Measurements from ENCODE around the gene TET3. TPM values are rescaled to one million over a fixed set of nuclear protein-coding genes. Genes with fewer than 3 reads are reported as not detected.

The TET3 gene
- total RNA-seq, 4 donors from 2014 or later, result 1.3 to 12.0 (median 7.8) TPM

DNA sequence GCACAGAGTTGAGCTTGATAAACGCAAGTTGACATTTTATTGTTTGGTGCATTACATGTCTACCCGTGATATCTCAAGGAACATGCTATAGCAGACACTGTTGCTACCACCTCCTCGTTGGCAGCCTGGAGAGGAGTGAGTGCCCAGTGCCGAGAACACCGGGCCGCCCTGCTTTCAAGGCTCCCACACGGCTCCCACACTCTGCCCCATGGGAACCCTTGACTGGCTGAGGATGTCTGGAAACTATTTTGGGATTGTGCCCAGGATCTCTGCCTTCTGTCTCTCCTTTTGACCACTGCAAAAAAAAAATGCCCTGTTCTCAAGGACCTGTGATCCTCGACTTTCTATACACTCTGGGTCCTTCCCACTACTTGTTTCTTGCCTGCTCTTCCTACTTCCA lies 21.1 kb downstream of the TET3 start:
- H3K36me3 ChIP-seq, result no peaks in the 10 kb centered on the region
- H3K4me1 ChIP-seq, result peaks cover 0 to 32% of the 10 kb centered on the region in 2 donors
- H3K27me3 ChIP-seq, result no peaks in the 10 kb centered on the region
- intact Hi-C loops (cut with DNase I; ENCODE audit: low total_unique reads), result loop anchor here (10.0 kb wide), 1 partner anchor 71 kb away; no protein-coding TSS in a partner anchor
- no peaks in the 10 kb centered on the region for H3K9me3 ChIP-seq
- DNase-seq, result no peak
- H3K27ac ChIP-seq, result no peak overlapping the region
- TF ChIP-seq CTCF (IDR thresholded peaks at IDR 0.05) (no peak), POLR2A (IDR thresholded peaks at IDR 0.05) (no peak)
- H3K4me3 ChIP-seq, result no peak overlapping the region

DNA sequence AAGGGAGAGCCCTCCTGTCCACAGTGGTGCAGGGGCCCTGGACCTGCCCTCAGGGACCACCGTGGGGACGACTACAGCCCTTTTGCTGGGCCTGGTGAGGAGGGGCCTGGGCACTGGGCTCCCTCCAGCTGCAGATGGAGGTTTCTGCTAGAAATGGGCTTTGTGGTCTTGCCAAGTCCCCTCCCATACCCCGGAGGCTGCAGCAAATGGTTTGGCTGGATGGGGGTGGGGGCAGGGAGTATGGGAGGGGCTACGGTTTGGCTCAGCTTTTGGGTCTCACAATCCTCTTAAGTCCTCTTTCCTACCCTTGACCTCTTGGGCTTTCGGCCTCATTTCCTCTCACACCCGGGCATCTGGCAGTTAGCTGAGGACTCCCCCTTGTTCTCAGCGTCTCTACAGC lies 21.7 kb downstream of the TET3 start:
- intact Hi-C loops (cut with DNase I; ENCODE audit: low total_unique reads), result loop anchor here (10.0 kb wide), 1 partner anchor 72 kb away; no protein-coding TSS in a partner anchor
- no peak for DNase-seq
- Histone ChIP-seq H3K4me3 (no peak overlapping the region), H3K9me3 (no peaks in the 10 kb centered on the region), H3K27ac (no peak overlapping the region), H3K27me3 (no peaks in the 10 kb centered on the region), H3K36me3 (no peaks in the 10 kb centered on the region), H3K4me1 (peaks cover 0 to 32% of the 10 kb centered on the region in 2 donors)
- TF ChIP-seq CTCF (IDR thresholded peaks at IDR 0.05) (no peak), POLR2A (IDR thresholded peaks at IDR 0.05) (no peak)

DNA sequence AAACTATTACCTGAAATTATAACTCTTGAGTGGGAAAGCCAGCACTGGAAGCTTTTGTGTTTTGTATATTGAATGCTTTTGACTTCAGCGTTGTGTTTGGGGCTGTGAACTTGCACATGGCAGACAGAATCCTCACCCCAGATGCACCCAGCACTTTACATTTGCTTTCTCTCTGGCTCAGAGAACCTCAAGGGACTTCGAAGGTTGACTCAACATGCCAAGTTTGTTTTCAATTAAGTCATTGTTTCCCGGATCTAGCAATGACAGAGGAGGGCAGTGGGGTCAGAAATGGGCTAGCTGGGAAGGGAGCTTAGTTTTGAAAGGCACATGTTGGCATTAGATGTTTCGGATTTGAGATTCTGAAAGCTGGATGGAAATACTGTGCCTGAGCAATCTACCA lies 22.4 kb downstream of the TET3 start:
- H3K4me1 ChIP-seq, result peaks cover 0 to 32% of the 10 kb centered on the region in 2 donors
- intact Hi-C loops (cut with DNase I; ENCODE audit: low total_unique reads), result loop anchor here (10.0 kb wide), 1 partner anchor 72 kb away; no protein-coding TSS in a partner anchor
- H3K4me3 ChIP-seq, result no peak overlapping the region

DNA sequence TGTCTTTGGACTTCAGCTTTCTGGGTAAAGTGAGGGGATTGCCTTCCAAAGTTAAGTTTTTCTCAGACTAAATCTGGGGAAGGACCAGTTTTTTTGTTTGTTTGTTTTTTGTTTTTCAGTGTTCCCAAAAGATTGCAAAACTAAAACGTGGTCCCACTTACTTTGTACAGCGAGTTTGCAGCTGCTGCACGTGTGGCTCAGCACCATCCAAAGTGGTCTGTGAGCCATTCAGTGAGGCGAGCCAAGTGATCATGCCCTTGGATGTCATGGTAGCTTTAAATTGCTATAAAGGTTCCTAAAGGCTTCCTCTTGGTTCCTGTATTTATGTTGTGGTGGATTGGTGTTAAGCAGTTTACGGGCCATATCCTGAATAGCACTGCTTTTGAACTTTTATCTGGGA lies 23.0 kb downstream of the TET3 start:
- no peaks in the 10 kb centered on the region for H3K27me3 ChIP-seq
- DNase-seq, result no peak
- H3K27ac ChIP-seq, result no peak overlapping the region
- intact Hi-C loops (cut with DNase I; ENCODE audit: low total_unique reads), result loop anchor here (10.0 kb wide), 1 partner anchor 73 kb away; no protein-coding TSS in a partner anchor
- H3K9me3 ChIP-seq, result no peaks in the 10 kb centered on the region
- peaks cover 0 to 32% of the 10 kb centered on the region in 2 donors for H3K4me1 ChIP-seq
- no peaks in the 10 kb centered on the region for H3K36me3 ChIP-seq
- TF ChIP-seq CTCF (IDR thresholded peaks at IDR 0.05) (no peak), POLR2A (IDR thresholded peaks at IDR 0.05) (no peak)
- no peak overlapping the region for H3K4me3 ChIP-seq

More for the DNA sequence above, 22.4 kb downstream of the TET3 start:
- Histone ChIP-seq H3K27me3 (no peaks in the 10 kb centered on the region), H3K9me3 (no peaks in the 10 kb centered on the region), H3K36me3 (no peaks in the 10 kb centered on the region), H3K27ac (no peak overlapping the region)
- TF ChIP-seq CTCF (IDR thresholded peaks at IDR 0.05), result no peak
- no peak for TF ChIP-seq POLR2A (IDR thresholded peaks at IDR 0.05)
- DNase-seq, result no peak

DNA sequence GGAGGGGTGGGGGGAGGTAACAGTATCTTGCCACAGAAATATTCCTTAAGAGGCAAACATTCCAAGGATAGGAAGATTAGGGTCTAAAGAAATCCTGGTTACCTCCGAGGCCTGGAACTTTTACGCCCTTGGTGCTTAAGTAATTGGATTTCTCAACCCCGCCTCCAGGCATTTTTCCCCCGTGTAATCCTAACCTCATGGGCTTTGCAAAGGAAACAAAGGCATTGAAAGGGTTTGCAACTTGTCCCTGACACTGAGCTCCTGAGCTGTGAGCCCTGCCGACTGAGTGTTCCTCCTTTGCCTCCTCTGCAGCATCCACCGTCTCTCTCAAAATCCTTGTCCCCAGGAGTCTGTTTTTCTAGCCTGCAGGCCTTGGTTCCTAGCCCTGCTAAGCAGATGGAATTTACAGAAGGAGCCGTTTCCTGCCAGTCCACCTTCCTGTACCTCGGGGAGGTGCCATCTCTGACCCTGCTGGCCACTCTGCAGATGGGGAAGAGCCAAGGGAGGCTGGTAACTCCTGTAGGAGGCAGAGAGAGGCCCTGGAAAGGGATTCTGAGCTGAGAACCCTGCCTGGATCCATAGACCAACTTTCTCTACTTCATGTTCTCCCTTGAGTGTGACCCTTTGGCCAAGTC lies 24.2 kb downstream of the TET3 start:
- H3K4me3 ChIP-seq, result no peak overlapping the region
- DNase-seq, result no peak
- H3K9me3 ChIP-seq, result no peaks in the 10 kb centered on the region
- no peak overlapping the region for H3K27ac ChIP-seq
- H3K27me3 ChIP-seq, result no peaks in the 10 kb centered on the region
- H3K4me1 ChIP-seq, result peaks cover 0 to 27% of the 10 kb centered on the region in 2 donors
- intact Hi-C loops (cut with DNase I; ENCODE audit: low total_unique reads), result loop anchor here (10.0 kb wide), 1 partner anchor 74 kb away; no protein-coding TSS in a partner anchor
- no peaks in the 10 kb centered on the region for H3K36me3 ChIP-seq
- TF ChIP-seq POLR2A (IDR thresholded peaks at IDR 0.05) (no peak), CTCF (IDR thresholded peaks at IDR 0.05) (no peak)

Data from uterus (tissue), 4 donors.